Gastrocnemius medialis (tissue), 4 donors: ENCODE measurements around the gene UBQLN3. TPM values are rescaled to one million over a fixed set of nuclear protein-coding genes. Genes with fewer than 3 reads are reported as not detected.

Experiments
- ATAC-seq, 2 donors: fragments of 150-250 bp; one replicate each; pipeline ENCODE4 v1.9.1; 2016
- DNase-seq, 2 donors: peaks; one replicate each; pipeline ENCODE4 v3.0.0-alpha.2; 2019
- H3K27ac ChIP-seq, 4 donors: fragments of 200-600 bp; sonication (generic); 1 replicate in 1 of 4; 2 replicates in 3 of 4; pipeline ENCODE4 v1.5.1; 2016 to 2018; ENCODE audit warnings: mild to moderate bottlenecking in 2 of 4, moderate library complexity in 1 of 4
- H3K27me3 ChIP-seq, 3 donors: fragments of 200-600 bp; sonication (generic) in 2 of 3; 1 replicate in 1 of 3; 2 replicates in 2 of 3; pipeline versions ENCODE4 v1.5.1 to v1.6.0; 2016 to 2019; ENCODE audit warnings: mild to moderate bottlenecking in 1 of 3, moderate library complexity in 1 of 3
- H3K36me3 ChIP-seq, 2 donors: fragments of 200-600 bp; sonication (generic) in 1 of 2; one replicate each; pipeline ENCODE4 v1.5.1; 2017 to 2018
- H3K4me1 ChIP-seq, 2 donors: fragments of 200-600 bp; sonication (generic) in 1 of 2; one replicate each; pipeline ENCODE4 v1.5.1; 2016 to 2017; ENCODE audit warnings: mild to moderate bottlenecking in 2 of 2
- H3K4me3 ChIP-seq, 4 donors: fragments of 200-600 bp; sonication (generic) in 3 of 4; 1 replicate in 1 of 4; 2 replicates in 3 of 4; pipeline ENCODE4 v1.5.1; 2016 to 2019; ENCODE audit warnings: mild to moderate bottlenecking in 2 of 4
- H3K9me3 ChIP-seq, 3 donors: fragments of 200-600 bp; sonication (generic) in 2 of 3; 1 replicate in 1 of 3; 2 replicates in 2 of 3; pipeline ENCODE4 v1.5.1; 2016 to 2019
- POLR2A ChIP-seq, 2 donors: fragments of 450-650 bp; IDR thresholded peaks; one replicate each; pipeline ENCODE4 v1.6.1; 2017; ENCODE audit warnings: antibody characterized with exemption in 2 of 2, mild to moderate bottlenecking in 2 of 2, moderate library complexity in 2 of 2
- in situ Hi-C, 4 donors: fragments of 200-750 bp; cut with MboI; loops; one replicate each; pipeline versions ENCODE4 v1.15.0 to v1.8.0; 2017; ENCODE audit warnings: low sequenced_read_pairs in 4 of 4
- intact Hi-C: fragments of 100-400 bp; cut with DNase I; formaldehyde crosslinking; loops from one replicate; pipeline ENCODE4 v1.15.1; 2023; ENCODE audit warnings: low total_unique reads
- total RNA-seq, 4 donors: library from RNA; depleted of rRNA; stranded (reverse); fragments of >200 nt; gene quantifications; one replicate each; pipeline versions ENCODE4 v1.1.0 to v1.2.3, GENCODE V29; 2016
- TF ChIP-seq, protein P1 (sequence below), 5 experiments: fragments of 450-650 bp in 3 of 5; fragments of 200-600 bp in 2 of 5; sonication (generic) in 2 of 5; IDR thresholded peaks in 4 of 5; conservative IDR thresholded peaks in 1 of 5; 1 replicate in 4 of 5; 2 replicates in 1 of 5; pipeline ENCODE4 v1.5.1; 2016 to 2019; ENCODE audit warnings: antibody characterized with exemption in 5 of 5, mild to moderate bottlenecking in 3 of 5, moderate library complexity in 3 of 5

UBQLN3 gene
- total RNA-seq, 4 donors from 2014 or later, result not detected

DNA sequence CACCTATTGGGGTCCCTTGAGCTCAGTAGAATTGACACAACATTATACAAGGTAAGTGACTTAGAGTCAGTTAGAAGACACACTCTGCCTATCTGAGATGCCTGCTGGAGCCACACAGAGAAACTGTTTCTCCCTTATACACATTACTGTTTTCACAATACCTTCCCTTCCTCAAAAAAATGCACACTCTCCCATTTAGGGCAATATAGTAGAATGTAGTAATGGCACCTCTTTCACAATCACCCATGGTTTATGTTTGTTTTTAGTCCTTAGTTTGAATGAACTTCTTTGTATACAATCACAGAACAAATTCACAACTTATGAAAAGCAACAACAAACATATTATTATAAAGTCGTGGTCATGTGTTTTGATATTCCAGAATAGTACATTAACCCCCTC lies 24.3 kb upstream of the UBQLN3 start:
- intact Hi-C loops, result no loop called here
- H3K4me1 ChIP-seq, result no peaks in the 10 kb centered on the region
- H3K27me3 ChIP-seq, result no peaks in the 10 kb centered on the region
- TF ChIP-seq, protein P1, sequence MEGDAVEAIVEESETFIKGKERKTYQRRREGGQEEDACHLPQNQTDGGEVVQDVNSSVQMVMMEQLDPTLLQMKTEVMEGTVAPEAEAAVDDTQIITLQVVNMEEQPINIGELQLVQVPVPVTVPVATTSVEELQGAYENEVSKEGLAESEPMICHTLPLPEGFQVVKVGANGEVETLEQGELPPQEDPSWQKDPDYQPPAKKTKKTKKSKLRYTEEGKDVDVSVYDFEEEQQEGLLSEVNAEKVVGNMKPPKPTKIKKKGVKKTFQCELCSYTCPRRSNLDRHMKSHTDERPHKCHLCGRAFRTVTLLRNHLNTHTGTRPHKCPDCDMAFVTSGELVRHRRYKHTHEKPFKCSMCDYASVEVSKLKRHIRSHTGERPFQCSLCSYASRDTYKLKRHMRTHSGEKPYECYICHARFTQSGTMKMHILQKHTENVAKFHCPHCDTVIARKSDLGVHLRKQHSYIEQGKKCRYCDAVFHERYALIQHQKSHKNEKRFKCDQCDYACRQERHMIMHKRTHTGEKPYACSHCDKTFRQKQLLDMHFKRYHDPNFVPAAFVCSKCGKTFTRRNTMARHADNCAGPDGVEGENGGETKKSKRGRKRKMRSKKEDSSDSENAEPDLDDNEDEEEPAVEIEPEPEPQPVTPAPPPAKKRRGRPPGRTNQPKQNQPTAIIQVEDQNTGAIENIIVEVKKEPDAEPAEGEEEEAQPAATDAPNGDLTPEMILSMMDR (IDR thresholded peaks at IDR 0.05 in 4 of 5, conservative IDR thresholded peaks at IDR 0.05 in 1 of 5), result no peak
- no peak for TF ChIP-seq POLR2A (IDR thresholded peaks at IDR 0.05)
- H3K36me3 ChIP-seq, result no peaks in the 10 kb centered on the region
- ATAC-seq (no peak), DNase-seq (no peak)
- H3K9me3 ChIP-seq, result no peaks in the 10 kb centered on the region
- in situ Hi-C loops, result no loop called here
- H3K27ac ChIP-seq, result no peak overlapping the region
- no peak overlapping the region for H3K4me3 ChIP-seq

DNA sequence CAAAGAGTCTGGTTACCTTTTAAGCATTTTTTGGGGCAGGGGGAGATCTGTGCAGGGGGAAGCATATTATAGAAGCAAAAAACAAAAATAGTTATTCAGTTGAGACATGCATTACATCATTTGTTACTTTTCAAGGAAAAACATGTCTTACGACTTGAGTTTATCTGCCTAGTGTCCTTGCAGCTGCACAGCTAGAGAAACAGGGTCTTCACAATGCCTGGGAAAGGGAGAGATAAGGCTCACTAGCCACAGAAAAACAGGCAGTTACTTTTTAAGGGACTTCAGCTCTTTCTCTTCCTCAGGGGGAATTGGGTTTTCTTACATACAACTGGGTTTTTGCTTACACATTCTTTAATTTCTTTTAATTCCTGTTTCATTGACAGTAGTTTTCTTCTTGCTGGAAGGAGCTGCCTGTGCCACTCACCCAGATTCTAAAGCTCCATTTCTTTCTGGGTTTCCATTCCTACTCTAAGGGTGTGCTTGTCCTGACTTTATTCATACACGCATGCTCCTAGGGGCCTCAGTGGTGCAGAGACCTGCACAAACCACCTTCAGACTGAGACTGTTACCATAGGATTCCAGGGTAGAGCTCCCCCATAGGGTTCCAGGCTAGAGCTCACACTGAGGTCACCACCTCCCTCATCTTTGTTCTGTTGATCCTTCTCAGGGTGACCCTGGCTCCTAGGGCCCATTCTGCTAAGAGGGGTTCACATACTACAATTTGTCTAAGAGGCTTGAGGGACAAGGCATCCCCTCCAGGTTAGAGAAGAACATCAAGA lies 21.5 kb upstream of the UBQLN3 start:
- Histone ChIP-seq H3K4me1 (no peaks in the 10 kb centered on the region), H3K27ac (no peak overlapping the region), H3K9me3 (no peaks in the 10 kb centered on the region), H3K36me3 (no peaks in the 10 kb centered on the region), H3K27me3 (no peaks in the 10 kb centered on the region), H3K4me3 (no peak overlapping the region)
- ATAC-seq, result no peak
- no peak for TF ChIP-seq POLR2A (IDR thresholded peaks at IDR 0.05)
- DNase-seq, result no peak
- intact Hi-C loops (no loop called here), in situ Hi-C loops (no loop called here)

DNA sequence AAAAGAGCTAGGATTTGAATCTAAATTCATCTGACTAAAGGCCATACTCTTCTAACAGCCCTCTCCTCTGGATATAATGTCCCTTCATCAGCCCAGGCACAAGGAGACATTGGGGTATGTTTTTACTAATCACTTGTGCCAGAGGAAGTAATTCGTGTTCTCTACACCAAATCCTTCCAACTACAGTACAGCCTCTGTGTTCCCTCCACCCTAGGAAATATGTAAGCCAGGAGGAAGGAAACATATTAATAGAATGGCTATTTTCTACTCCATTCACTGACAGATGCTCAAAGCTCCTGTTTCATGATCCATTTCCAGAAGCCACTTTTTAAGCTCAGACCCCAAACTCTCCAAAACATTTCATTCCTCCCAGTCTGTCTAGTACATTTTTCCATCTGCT lies 18.7 kb upstream of the UBQLN3 start:
- Histone ChIP-seq H3K9me3 (no peaks in the 10 kb centered on the region), H3K36me3 (no peaks in the 10 kb centered on the region), H3K4me1 (no peaks in the 10 kb centered on the region), H3K4me3 (no peak overlapping the region), H3K27ac (no peak overlapping the region), H3K27me3 (no peaks in the 10 kb centered on the region)
- in situ Hi-C loops, result no loop called here
- ATAC-seq (no peak), DNase-seq (no peak)
- TF ChIP-seq, protein P1 (IDR thresholded peaks at IDR 0.05 in 4 of 5, conservative IDR thresholded peaks at IDR 0.05 in 1 of 5), result no peak
- no peak for TF ChIP-seq POLR2A (IDR thresholded peaks at IDR 0.05)
- intact Hi-C loops, result no loop called here

DNA sequence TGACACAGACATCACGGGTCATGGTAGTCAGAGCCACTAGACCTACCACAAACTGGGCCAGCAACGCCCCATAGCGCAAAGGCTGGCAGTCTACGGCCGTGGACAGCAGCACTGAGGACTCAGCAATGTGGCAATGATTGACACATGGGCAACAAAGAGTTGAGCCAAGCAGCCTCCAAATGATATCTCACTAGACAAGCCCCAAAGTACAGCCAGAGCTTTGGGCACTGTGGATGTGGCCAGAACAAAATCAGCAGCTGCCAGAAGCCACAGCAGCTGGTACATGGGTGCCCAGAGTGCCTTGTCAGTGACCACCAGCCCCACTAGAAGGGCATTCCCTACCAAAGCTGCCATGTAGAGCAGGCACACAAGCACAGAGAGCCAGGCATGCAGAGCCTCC lies 18.0 kb upstream of the UBQLN3 start:
- H3K36me3 ChIP-seq, result no peaks in the 10 kb centered on the region
- DNase-seq, result no peak
- H3K27ac ChIP-seq, result no peak overlapping the region
- ATAC-seq, result no peak
- TF ChIP-seq POLR2A (IDR thresholded peaks at IDR 0.05), result no peak
- TF ChIP-seq, protein P1 (IDR thresholded peaks at IDR 0.05 in 4 of 5, conservative IDR thresholded peaks at IDR 0.05 in 1 of 5), result no peak
- H3K9me3 ChIP-seq, result no peaks in the 10 kb centered on the region
- in situ Hi-C loops (no loop called here), intact Hi-C loops (no loop called here)
- no peaks in the 10 kb centered on the region for H3K4me1 ChIP-seq
- H3K27me3 ChIP-seq, result no peaks in the 10 kb centered on the region
- H3K4me3 ChIP-seq, result no peak overlapping the region

DNA sequence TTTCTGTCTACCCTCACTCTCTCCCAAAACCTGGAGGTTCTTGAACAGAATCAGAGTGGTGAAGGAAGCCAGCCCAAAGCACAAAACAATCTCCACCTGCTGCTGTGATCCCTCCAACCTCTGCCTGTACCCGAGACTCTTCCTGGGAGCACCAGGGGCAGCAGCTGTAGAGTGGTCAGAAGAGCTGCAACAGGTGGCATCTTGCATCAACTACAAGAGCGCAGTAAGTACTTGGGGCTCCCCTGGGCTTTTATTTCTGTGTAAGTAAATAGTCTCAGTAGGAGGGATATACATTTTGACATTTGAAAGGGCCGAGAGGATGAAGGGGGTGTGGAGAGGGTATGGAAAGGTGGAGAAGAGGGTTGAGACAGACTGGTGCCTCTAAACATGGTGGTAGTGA lies 15.0 kb upstream of the UBQLN3 start:
- TF ChIP-seq, protein P1 (IDR thresholded peaks at IDR 0.05 in 4 of 5, conservative IDR thresholded peaks at IDR 0.05 in 1 of 5), result no peak
- no peak for TF ChIP-seq POLR2A (IDR thresholded peaks at IDR 0.05)
- ATAC-seq (no peak), DNase-seq (no peak)
- Histone ChIP-seq H3K27me3 (no peaks in the 10 kb centered on the region), H3K9me3 (no peaks in the 10 kb centered on the region), H3K4me1 (no peaks in the 10 kb centered on the region), H3K4me3 (no peak overlapping the region), H3K27ac (no peak overlapping the region), H3K36me3 (no peaks in the 10 kb centered on the region)
- intact Hi-C loops (no loop called here), in situ Hi-C loops (no loop called here)
